CD4-positive, alpha-beta T cell treated with Interleukin-4 for 1 hour (primary cell): ENCODE measurements around the gene MUL1.
"Not testable (repeated sequence)": the region's sequence is repeated elsewhere in the genome, so short reads cannot be mapped to it uniquely, and the experiment has no call there.

Experiments
- DNase-seq, 2 donors: peaks; one replicate each; pipeline ENCODE4 v3.0.0-alpha.2; 2020 to 2022

Gene MUL1

GRCh38 chr1:20511518-20512428 lies 3.8 kb upstream of the MUL1 start:
- DNase-seq, result no peak

DNA sequence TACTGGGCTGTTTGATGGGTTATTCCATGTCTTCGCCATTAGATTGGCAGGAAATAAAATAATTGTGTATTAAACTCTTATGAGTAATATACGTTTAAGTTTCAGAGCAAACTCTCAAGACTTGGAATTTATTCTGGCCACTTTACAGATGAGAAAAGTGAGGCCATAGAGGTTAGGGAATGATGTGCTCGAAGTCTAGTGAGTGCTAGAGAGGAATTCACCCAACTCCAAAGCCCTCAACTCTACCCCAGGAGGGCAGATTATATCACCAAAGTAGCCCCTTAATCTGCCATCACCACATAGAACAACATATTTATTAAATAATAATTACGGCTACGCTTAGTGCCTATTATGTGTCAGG lies 440 bp upstream of the MUL1 start:
- DNase-seq, result no peak

DNA sequence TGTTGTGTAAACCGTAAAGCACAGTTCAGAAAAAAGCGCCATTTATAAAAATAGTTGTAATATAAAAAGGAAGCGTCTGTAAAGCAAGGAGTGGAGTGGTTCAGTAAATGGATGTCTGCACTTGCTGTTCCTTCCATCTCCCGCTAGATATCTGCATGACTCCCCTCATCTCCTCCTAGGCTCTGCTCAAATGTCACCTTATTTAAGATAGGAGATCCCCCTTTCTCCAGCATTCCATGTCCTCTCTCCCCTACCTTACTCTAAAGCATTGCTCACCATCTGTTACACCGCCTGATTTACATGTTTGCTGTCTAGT lies 745 bp downstream of the MUL1 start:
- DNase-seq, result no peak

DNA sequence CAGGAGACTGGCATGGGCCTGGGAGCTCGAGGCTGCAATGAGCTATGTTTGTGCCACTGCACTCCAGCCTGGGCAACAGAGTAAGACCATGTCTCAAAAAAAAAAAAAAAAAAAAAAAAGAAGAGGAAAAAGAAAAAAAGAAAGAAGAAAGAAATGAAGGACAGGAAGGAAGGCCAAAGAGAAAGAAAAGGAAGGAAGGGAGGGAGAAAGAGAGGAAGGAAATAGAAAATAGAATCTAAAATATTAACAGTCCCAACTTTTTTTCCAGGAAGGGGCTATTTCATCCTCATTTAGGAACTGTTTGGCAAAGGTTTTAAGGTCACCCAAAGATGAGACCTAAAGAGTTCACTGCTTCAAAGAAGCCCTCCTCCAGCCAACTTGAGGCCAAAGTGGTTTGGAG lies 2.5 kb downstream of the MUL1 start:
- no peak for DNase-seq

DNA sequence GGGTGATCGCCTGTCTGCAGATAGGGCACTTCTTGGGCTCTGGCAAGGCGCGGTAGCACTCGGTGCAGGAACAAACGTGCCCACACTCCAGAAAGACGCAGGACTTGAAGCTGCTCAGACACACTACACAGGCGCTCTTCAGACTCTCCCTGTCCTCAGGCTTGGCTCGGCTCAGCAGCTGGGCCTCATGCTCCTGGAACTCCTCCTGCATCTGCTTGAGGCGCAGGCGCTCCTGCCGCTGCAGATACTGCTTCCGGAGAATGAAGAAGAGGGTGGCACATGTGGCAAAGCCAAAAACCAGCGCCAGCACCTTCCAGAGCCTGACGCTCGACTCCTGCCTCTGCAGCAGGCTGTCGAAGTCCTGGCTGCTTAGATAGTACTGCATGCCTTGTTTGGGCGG lies 7.2 kb downstream of the MUL1 start:
- DNase-seq, result no peak

- no peak for DNase-seq
Measured at GRCh38 chr1:20499718-20500117, 8.2 kb downstream of the MUL1 start.

- DNase-seq, result no peak
Measured at GRCh38 chr1:20499105-20499504, 8.8 kb downstream of the MUL1 start.

DNA sequence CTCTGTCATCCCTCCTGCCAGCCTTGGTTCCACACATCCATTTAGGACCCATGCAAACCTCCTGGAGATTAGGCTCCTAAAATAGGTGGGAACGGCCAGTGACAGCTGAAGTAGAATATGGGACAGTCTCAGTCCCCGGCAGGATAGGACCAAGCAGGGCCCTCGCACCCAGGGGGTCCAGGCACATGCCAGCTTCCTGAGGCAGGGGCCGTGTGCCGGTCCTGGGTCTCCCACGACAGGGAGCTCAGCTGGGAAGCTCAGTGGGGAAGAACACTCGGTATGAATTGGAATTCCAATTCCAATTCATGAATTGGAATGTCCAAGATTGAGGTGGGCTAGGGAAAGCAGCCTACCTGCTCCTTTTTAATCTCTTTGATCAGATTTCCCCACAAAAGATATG lies 9.8 kb downstream of the MUL1 start:
- DNase-seq, result no peak

DNA sequence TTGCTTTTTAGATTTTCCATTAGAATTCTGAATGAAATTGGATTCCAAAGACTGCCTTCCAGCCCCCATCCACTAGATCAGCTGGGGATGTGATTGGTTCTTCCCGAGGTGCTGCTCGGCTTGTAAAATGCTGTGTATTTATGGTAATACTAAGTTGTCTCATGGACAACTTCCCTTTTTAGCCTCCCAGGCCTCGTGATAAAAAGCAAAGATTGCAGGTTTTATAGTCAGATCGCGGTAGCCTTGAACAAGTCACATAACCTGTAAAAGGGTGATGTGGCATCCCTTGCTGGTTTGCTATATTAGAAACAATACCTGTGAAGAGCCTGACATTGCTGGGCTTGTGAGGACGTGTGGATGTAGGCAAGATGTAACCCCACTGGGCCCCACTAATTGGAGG lies 10.4 kb downstream of the MUL1 start:
- DNase-seq, result no peak

GRCh38 chr1:20496725-20497383 lies 11.1 kb downstream of the MUL1 start:
- DNase-seq, result not testable (repeated sequence)

GRCh38 chr1:20496241-20496661 lies 11.7 kb downstream of the MUL1 start:
- no peak for DNase-seq

DNA sequence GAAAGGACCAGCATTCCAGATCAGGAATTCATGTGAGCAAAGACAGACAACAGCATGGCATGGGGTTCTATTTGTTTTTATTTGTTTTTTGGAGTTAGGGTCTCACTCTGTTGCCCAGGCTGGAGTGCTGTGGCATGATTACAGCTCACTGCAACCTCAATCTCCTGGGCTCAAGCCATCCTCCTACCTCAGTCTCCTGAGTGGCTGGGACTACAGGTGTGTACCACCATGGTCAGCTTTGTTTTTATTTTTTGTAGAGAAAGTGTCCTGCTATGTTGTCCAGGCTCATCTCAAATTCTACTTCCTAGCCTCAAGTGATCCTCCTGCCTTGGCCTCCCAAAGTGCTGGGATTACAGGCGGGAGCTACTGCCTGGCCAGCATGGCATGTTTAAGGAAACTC lies 12.3 kb downstream of the MUL1 start:
- no peak for DNase-seq

DNA sequence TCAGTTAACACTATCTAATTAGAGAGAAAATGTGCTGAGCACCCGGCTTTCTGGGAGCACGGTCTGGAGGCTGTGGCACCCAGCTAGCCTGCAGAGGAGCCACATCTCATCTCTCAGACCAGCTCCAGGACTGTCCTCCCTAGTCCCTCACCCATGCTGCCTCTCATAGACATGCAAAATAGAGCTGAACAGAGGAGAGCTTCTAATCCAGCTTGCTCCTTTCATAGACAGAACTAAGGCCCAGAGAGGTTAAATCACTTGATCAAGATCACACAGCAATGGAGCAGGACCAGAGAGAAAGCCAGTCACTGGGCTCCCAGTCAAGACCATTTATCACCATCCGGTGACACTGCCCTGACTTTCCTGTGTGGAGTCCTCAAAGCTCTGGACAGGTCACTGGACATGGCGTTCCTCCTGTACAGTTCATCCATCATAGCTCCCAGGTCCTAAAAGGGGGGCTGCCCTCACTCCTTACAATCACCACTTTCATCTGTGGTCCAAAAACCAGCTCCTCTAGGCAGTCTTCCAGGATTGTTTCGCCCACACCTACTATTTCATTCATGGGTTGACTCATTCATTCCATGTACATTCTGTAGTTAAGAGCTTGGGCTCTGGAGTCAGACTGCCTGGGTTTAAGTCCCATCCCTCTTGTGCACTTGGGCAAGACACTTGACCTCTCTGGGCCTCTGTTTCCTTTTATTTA lies 13.2 kb downstream of the MUL1 start:
- no peak for DNase-seq

DNA sequence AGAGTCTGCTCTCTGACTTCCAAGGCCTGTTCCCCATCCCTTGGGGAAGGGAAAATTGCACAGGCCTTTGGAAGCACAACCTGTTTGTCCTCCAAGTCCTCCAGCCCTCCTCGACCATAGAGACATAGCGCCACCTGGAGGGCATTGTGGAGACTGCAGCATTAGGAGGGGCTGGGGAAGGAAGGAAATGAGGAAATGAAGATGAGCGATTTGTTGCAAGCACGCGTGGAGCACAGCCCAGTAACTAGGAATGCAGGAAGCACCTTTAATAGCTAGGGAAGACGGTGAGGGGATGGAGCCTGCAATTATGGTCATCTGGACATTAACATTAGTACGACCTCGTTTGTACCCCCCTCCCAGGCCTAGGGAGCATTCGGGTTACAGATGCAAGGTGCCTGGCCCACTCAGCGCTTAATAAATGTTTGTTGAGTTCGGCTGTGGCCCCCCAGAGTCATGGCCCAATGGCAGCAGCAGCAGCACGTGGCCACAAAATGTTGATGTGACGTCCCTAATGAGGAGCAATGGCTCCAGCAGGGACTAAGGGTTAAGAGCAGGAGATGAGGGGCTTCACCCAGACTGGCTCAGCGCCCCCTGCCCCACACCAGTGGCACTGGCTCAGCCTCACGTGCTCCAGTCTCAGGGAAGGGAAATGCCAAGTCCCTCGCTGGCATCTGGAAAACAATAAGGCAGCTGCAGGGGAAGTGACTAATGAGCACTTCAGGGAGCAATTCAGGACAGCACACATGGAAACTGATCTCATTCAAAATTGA lies 13.9 kb downstream of the MUL1 start:
- DNase-seq, result peak; percentile 80 to 82

- no peak for DNase-seq
Measured at GRCh38 chr1:20493309-20493708, 14.6 kb downstream of the MUL1 start.

DNA sequence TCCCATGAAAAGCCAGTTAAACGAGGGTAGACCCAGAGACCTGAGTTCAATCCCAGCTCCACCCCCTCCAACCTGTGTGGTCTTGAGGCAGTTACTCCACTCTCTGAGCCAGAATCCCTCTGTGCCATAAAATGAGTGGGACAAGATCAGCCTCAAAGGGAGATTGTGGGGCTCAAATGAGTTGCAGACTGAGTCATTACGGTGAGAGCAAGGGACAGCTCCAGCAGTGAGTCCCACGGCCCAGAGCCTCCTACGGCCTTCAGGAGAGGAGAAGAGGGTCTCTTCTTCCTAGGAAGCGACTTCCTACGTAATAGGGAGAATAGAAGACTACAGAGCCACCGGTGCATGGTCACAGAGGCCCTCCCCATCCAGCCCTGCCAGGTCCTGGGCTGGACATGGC lies 15.2 kb downstream of the MUL1 start:
- DNase-seq, result no peak

- DNase-seq, result no peak
Measured at GRCh38 chr1:20491866-20492265, 16.1 kb downstream of the MUL1 start.

- DNase-seq, result no peak
Measured at GRCh38 chr1:20491178-20491577, 16.8 kb downstream of the MUL1 start.

DNA sequence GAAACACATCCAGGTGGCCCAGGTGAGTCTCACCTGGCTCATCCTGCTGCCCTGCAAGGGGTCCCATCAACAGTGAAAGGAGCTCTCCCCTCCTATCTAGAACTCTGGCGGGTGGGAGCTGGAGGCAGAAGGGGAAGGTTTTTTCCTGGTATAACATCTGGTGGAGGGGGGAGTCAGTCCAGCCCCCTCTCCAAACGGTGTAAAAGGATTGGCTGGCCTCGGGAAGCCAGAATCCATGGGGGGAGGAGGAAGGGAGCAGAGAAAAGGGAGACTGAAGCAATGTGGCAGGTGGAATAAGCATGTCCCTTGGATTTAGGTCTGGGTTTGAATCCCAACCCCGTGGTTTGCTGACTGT lies 20.7 kb downstream of the MUL1 start:
- no peak for DNase-seq

DNA sequence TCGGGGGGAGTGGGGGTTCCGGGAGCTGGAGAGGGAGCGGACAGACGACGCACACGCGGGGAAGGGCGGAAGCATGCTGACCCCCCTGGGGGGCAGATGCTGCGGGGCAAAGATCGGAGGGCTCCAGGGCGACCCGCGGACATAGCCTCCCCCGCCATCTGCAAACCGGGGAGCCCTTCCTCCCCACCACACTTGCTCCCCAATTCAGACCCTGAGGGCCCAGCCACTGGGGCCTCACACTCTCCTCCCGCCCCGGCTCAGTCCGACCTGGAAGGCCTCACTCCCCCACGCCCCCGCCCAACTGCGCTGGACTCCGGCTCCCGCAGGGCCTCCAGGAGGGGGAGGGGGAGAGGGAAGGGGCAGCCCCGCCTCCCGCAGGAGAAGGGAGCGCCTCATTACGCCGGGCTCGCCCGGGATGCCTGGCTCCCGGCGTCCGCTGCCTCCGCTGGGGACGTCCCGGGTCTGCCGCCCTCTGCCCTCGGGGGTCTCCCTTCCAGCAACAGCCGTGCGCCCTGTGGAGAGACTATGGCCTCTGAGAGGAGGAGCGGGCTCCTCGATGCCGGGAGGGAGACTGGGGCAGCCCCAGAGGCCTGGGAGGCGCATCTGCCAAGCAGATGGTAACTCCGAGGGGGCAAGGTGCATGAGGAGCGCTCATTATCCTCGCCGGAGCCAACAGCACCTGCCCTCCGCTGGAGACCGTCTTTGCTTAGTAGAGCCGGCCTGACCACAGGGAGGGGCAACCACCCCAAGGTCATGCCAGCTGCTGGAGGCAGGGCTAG lies 21.3 kb downstream of the MUL1 start:
- DNase-seq, result no peak

- DNase-seq, result peak; percentile 61 to 68
Measured at GRCh38 chr1:20485527-20486456, 22.2 kb downstream of the MUL1 start, which contains the start of gene CAMK2N1. Gene CAMK2N1 (minus strand): TSS chr1:20486210. CDS start chr1:20485379, 831 bp downstream.
